SH-SY5Y (cell line): Measurements from ENCODE around the gene AREG.

Experiments
- GATA2 ChIP-seq: IDR thresholded peaks from 2 replicates; pipeline ENCODE4 v1.6.1; 2011; ENCODE audit warnings: mild to moderate bottlenecking, low read depth, low read length
- GATA3 ChIP-seq: IDR thresholded peaks from 2 replicates; pipeline ENCODE4 v1.6.1; 2011; ENCODE audit warnings: low read depth, mild to moderate bottlenecking, low read length, moderate library complexity

The AREG gene

GRCh38 chr4:74423104-74423503 is 21.8 kb upstream of the AREG start:
- TF ChIP-seq GATA3 (no peak), GATA2 (no peak)

GRCh38 chr4:74424111-74424510 is 20.8 kb upstream of the AREG start:
- TF ChIP-seq GATA2 (no peak), GATA3 (no peak)

- TF ChIP-seq GATA2: no peak
- no peak for TF ChIP-seq GATA3
These were observed 18.8 kb upstream of the AREG start for GRCh38 chr4:74426101-74426500.

GRCh38 chr4:74428276-74428675 is 16.7 kb upstream of the AREG start:
- TF ChIP-seq GATA2 (no peak), GATA3 (no peak)

GRCh38 chr4:74431113-74431826 is 13.7 kb upstream of the AREG start:
- TF ChIP-seq GATA3: no peak
- no peak for TF ChIP-seq GATA2

GRCh38 chr4:74433043-74433442 is 11.9 kb upstream of the AREG start:
- TF ChIP-seq GATA3: no peak
- no peak for TF ChIP-seq GATA2

- TF ChIP-seq GATA3 (no peak), GATA2 (no peak)
These were observed 11.3 kb upstream of the AREG start for GRCh38 chr4:74433541-74434172.

- no peak for TF ChIP-seq GATA3
- no peak for TF ChIP-seq GATA2
These were observed 9.6 kb upstream of the AREG start for GRCh38 chr4:74435296-74435695.

GRCh38 chr4:74437866-74438265 is 7.1 kb upstream of the AREG start:
- no peak for TF ChIP-seq GATA3
- no peak for TF ChIP-seq GATA2

- TF ChIP-seq GATA3 (no peak), GATA2 (no peak)
These were observed 6.3 kb upstream of the AREG start for GRCh38 chr4:74438661-74439060.

GRCh38 chr4:74439952-74440351 is 5.0 kb upstream of the AREG start:
- TF ChIP-seq GATA2 (no peak), GATA3 (no peak)

- TF ChIP-seq GATA2: no peak
These were observed 4.6 kb upstream of the AREG start for GRCh38 chr4:74440356-74440755.

GRCh38 chr4:74441744-74442143 is 3.2 kb upstream of the AREG start:
- TF ChIP-seq GATA2: no peak
- no peak for TF ChIP-seq GATA3

- no peak for TF ChIP-seq GATA3
- TF ChIP-seq GATA2: no peak
These were observed 1.4 kb downstream of the AREG start for GRCh38 chr4:74446193-74446868.

GRCh38 chr4:74446896-74447295 is 2.0 kb downstream of the AREG start:
- TF ChIP-seq GATA3 (no peak), GATA2 (no peak)
